Measurements from ENCODE around the gene POLR1A. TPM values are rescaled to one million over a fixed set of nuclear protein-coding genes. Genes with fewer than 3 reads are reported as not detected.

POLR1A gene
- total RNA-seq, 1 donor from 2014 or later, result 43.2 TPM

DNA sequence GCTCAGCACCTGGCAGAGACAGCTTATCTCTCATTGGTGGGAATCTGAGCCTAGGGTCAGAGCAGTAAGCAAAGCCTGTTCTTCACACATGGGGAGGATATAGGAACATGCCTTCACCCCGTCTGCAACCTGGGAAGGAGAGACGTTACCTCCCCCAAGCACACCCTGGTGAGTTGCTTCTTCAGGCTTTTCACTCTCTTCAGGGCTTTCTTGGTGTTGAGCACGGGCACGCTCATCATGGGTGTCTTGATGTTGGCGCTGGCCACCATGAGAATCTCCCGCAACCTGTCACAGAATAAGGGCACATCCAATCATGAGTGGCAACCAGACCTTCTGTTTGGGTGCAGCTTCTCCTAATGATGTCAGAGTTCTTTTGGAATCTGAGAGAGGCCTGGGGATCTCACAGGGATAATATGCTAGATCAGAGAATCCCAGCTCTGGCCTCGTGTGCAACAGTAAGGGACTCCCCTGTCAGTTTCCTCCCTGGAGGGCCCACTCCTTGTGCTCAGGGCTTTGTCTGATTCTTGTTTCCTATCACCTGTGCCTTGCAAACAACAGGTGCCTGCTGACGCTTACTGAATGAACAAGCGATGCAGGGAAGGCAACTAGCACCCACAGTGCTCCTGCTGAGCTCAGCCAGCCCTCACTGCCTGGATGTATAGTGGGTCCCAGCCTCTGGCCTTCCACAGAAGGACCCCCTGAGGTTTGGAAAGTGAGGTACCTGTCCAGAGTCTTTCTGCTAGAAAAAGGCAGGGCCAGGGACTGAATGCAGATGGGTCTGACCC lies 66.3 kb downstream of the POLR1A start:
- no peak overlapping the region for H3K27ac Mint-ChIP-seq (ENCODE audit: unreplicated experiment)
- no peaks in the 10 kb centered on the region for H3K9me3 Mint-ChIP-seq (ENCODE audit: unreplicated experiment)
- H3K4me3 Mint-ChIP-seq (ENCODE audit: unreplicated experiment), result no peak overlapping the region
- peaks cover 42% of the 10 kb centered on the region for H3K4me1 Mint-ChIP-seq (ENCODE audit: unreplicated experiment)
- TF ChIP-seq, protein P1, sequence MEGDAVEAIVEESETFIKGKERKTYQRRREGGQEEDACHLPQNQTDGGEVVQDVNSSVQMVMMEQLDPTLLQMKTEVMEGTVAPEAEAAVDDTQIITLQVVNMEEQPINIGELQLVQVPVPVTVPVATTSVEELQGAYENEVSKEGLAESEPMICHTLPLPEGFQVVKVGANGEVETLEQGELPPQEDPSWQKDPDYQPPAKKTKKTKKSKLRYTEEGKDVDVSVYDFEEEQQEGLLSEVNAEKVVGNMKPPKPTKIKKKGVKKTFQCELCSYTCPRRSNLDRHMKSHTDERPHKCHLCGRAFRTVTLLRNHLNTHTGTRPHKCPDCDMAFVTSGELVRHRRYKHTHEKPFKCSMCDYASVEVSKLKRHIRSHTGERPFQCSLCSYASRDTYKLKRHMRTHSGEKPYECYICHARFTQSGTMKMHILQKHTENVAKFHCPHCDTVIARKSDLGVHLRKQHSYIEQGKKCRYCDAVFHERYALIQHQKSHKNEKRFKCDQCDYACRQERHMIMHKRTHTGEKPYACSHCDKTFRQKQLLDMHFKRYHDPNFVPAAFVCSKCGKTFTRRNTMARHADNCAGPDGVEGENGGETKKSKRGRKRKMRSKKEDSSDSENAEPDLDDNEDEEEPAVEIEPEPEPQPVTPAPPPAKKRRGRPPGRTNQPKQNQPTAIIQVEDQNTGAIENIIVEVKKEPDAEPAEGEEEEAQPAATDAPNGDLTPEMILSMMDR (IDR thresholded peaks at IDR 0.05), result no peak
- no peak for DNase-seq (ENCODE audit: extremely low spot score, unreplicated experiment)
- peaks cover 38% of the 10 kb centered on the region for H3K36me3 Mint-ChIP-seq (ENCODE audit: unreplicated experiment)
- no peaks in the 10 kb centered on the region for H3K27me3 Mint-ChIP-seq (ENCODE audit: unreplicated experiment)

DNA sequence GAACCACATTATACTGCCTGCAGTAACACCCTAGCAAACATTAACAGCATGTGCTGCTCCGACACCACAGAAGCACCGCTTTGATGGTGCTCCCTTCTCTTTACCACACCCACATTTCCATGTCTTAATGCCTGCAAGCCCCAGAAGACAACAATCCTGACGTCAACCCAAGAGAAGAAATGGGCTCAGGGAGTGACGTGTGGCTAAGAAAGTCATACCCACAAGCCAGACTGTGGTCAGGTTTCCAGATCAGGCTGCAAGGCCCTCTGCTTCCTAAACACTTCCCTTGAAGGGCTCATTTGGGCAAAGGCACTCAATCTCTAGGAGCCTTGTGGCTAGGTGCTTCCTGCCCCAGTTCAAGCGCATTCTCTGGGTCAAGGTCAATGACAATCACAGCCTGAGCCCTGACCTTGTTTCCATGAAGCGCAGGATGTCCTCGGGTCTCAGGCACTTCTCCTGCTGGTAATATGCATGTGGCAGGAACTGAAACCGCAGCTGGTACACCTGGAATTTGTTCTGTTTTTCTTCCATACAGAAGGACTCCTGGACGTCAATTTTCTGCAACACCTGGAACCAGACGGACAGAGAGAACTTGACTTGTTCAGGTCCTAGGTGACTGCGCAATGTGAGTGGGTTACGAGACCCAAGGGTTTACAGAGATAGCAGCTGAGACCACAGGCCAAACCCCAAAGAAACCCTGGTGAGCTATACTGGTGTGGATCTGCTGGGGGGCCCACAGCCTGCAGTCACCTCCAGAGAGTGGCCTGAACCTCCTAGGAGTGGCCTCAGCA lies 67.2 kb downstream of the POLR1A start:
- Mint-ChIP-seq H3K36me3 (ENCODE audit: unreplicated experiment) (peaks cover 38% of the 10 kb centered on the region), H3K27ac (ENCODE audit: unreplicated experiment) (peak overlapping the region; percentile 97), H3K9me3 (ENCODE audit: unreplicated experiment) (no peaks in the 10 kb centered on the region), H3K4me3 (ENCODE audit: unreplicated experiment) (no peak overlapping the region), H3K4me1 (ENCODE audit: unreplicated experiment) (peaks cover 46% of the 10 kb centered on the region), H3K27me3 (ENCODE audit: unreplicated experiment) (no peaks in the 10 kb centered on the region)
- no peak for DNase-seq (ENCODE audit: extremely low spot score, unreplicated experiment)
- TF ChIP-seq, protein P1 (IDR thresholded peaks at IDR 0.05), result no peak

DNA sequence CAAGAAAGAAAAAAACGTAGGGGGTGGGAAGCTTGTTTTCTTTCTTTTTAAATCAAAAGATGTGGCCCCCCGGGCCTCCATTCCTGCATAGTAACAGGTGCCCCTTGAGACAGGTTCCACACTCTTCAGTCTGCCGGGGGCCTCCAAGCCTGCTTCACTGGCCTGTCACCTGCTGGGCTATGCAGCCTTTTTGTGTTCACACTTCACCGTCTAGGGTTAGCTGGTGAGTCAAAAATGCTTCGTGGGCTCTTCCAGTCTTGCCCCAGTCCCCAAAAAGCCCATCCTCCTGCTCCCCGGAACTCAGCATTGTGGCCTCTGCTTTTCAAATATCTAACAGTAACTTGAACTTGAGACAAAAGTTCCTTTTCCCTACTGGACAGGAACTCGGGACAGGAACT lies 67.9 kb downstream of the POLR1A start:
- Mint-ChIP-seq H3K9me3 (ENCODE audit: unreplicated experiment) (no peaks in the 10 kb centered on the region), H3K27me3 (ENCODE audit: unreplicated experiment) (no peaks in the 10 kb centered on the region), H3K4me3 (ENCODE audit: unreplicated experiment) (peak overlapping the region; percentile 16), H3K27ac (ENCODE audit: unreplicated experiment) (peak overlapping the region; percentile 97), H3K4me1 (ENCODE audit: unreplicated experiment) (peaks cover 46% of the 10 kb centered on the region), H3K36me3 (ENCODE audit: unreplicated experiment) (peaks cover 36% of the 10 kb centered on the region)
- TF ChIP-seq, protein P1 (IDR thresholded peaks at IDR 0.05), result no peak
- no peak for DNase-seq (ENCODE audit: extremely low spot score, unreplicated experiment)

DNA sequence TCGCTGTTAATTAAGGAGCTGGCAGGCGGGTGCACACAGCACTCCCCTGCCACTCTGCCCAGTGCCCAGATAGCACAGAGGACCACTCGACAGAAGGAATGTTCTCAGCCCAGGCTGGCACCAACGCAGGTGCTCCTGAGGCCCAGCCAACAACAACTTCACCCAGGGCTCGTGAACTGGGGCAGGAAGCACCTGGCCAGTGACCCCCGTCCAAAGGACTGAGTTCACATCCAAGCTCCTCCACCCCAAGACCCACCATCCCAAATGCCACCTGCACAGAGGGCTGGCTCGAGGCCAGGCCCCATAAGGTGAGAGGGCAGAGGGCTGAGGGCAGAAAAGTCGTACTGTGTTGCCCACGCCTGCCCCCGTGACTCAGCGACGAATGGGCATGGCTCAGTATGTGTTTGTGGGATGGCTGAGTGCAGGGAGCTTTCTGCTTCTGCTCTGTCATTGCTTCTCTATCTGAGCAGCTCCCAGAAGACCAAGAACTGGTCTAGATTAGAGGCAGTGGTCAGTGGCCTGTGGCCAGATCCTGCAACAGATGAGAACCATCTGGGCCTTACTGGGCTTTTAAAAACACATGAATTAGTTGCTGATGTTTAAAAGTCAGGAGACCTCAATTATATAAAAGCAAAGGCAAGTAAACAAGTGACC lies 68.4 kb downstream of the POLR1A start:
- Mint-ChIP-seq H3K4me1 (ENCODE audit: unreplicated experiment) (peaks cover 46% of the 10 kb centered on the region), H3K27ac (ENCODE audit: unreplicated experiment) (peak overlapping the region; percentile 97), H3K9me3 (ENCODE audit: unreplicated experiment) (no peaks in the 10 kb centered on the region), H3K27me3 (ENCODE audit: unreplicated experiment) (no peaks in the 10 kb centered on the region), H3K36me3 (ENCODE audit: unreplicated experiment) (peaks cover 35% of the 10 kb centered on the region), H3K4me3 (ENCODE audit: unreplicated experiment) (peak overlapping the region; percentile 16)
- DNase-seq (ENCODE audit: extremely low spot score, unreplicated experiment), result no peak
- TF ChIP-seq, protein P1 (IDR thresholded peaks at IDR 0.05), result no peak
